ENCODE measurements around the gene ASPRV1. TPM values are rescaled to one million over a fixed set of nuclear protein-coding genes. Genes with fewer than 3 reads are reported as not detected.

Gene ASPRV1
- total and polyA plus RNA-seq, 10 of the 15 experiments (the other 5 are each of a cell fraction or from before 2014, with no cell fraction given): 0.11 to 1.1 (median 0.33) TPM

DNA sequence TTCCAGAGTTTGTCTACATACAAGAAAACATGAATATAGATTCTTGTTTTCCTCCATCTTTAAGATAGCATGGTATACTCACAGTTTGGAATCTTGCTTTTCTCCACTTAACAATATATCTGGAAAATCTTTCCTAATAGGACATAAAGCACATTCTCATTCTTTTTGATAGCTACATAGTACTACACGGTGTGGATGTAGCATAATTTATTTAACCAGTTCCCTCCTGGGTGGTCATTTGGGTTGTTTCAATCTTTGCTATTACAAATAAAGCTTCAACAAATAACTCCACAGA, 26.9 kb downstream of the ASPRV1 start:
- Histone ChIP-seq H3K27ac (ENCODE audit: control insufficient read depth, insufficient read depth) (no peak overlapping the region), H4K20me1 (ENCODE audit: control insufficient read depth, insufficient read depth) (no peaks in the 10 kb centered on the region), H3K27me3 (replicated peaks in 1 of 2; ENCODE audit: control insufficient read depth in 2 of 2, insufficient read depth in 2 of 2, low read length in 1 of 2) (no peaks in the 10 kb centered on the region), H2AFZ (ENCODE audit: control insufficient read depth, low read depth, low read length) (no peak overlapping the region), H3K9me3 (replicated peaks; ENCODE audit: control insufficient read depth, insufficient read depth, low read length) (no peaks in the 10 kb centered on the region), H3K36me3 (ENCODE audit: control insufficient read depth in 2 of 2, insufficient read depth in 2 of 2, low read length in 1 of 2) (peaks cover 0 to 18% of the 10 kb centered on the region in 2 experiments; a peak in 3 of 4 replicates), H3K9ac (ENCODE audit: control insufficient read depth, insufficient read depth, low read length) (no peak overlapping the region), H3K4me2 (ENCODE audit: control insufficient read depth, insufficient read depth) (no peak overlapping the region), H3K79me2 (ENCODE audit: control insufficient read depth, insufficient read depth, low read length) (no peaks in the 10 kb centered on the region), H3K4me3 (no peak overlapping the region), H3K4me1 (ENCODE audit: control insufficient read depth, insufficient read depth, low read length) (peaks cover 17% of the 10 kb centered on the region)
- ChIA-PET SMC1A (ENCODE audit: uncharacterized antibody, unreplicated experiment) (interaction anchor here (0.6 to 2.3 kb wide), 5 partner anchors 14 to 296 kb away, joined by 3 to 14 read pairs (median 4); no protein-coding TSS in a partner anchor), POLR2A (interaction anchor here (0.6 to 0.9 kb wide), 4 partner anchors 11 to 237 kb away, joined by 3 to 5 read pairs (median 4); no protein-coding TSS in a partner anchor), CTCF (interaction anchor here (0.9 to 1.2 kb wide), 3 partner anchors 11 to 137 kb away, joined by 3 read pairs; no protein-coding TSS in a partner anchor), RAD21 (ENCODE audit: unreplicated experiment) (interaction anchor here (1.6 kb wide), 1 partner anchor 20 kb away, joined by 6 read pairs; the partner anchor contains the start of gene MXD1)
- intact Hi-C loops (cut with micrococcal nuclease; ENCODE audit: unreplicated experiment): no loop called here
- BruUV-seq (replicated peaks): no TSS peak
- WGBS (ENCODE audit: insufficient coverage, insufficient replicate concordance, low lambda C conversion rate, missing lambda C conversion rate): 0% methylated on average over 1 of the region's 1 CpG
- FAIRE-seq (no peak), ATAC-seq (no peak), DNase-seq (ENCODE audit: low read depth, low spot score) (no peak)
- TF ChIP-seq, protein P1, sequence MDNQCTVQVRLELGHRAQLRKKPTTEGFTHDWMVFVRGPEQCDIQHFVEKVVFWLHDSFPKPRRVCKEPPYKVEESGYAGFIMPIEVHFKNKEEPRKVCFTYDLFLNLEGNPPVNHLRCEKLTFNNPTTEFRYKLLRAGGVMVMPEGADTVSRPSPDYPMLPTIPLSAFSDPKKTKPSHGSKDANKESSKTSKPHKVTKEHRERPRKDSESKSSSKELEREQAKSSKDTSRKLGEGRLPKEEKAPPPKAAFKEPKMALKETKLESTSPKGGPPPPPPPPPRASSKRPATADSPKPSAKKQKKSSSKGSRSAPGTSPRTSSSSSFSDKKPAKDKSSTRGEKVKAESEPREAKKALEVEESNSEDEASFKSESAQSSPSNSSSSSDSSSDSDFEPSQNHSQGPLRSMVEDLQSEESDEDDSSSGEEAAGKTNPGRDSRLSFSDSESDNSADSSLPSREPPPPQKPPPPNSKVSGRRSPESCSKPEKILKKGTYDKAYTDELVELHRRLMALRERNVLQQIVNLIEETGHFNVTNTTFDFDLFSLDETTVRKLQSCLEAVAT (IDR thresholded peaks at IDR 0.05): no peak
- TF ChIP-seq HDGF (IDR thresholded peaks at IDR 0.05) (no peak), ZZZ3 (IDR thresholded peaks at IDR 0.05; ENCODE audit: control insufficient read depth, insufficient read length, low read depth) (no peak), CEBPB (IDR thresholded peaks at IDR 0.05; ENCODE audit: borderline replicate concordance in 1 of 2, low read depth in 2 of 2, low read length in 2 of 2) (no peak), IKZF2 (IDR thresholded peaks at IDR 0.05) (no peak), CHD4 (IDR thresholded peaks at IDR 0.05) (no peak)
- TF ChIP-seq, protein P2, sequence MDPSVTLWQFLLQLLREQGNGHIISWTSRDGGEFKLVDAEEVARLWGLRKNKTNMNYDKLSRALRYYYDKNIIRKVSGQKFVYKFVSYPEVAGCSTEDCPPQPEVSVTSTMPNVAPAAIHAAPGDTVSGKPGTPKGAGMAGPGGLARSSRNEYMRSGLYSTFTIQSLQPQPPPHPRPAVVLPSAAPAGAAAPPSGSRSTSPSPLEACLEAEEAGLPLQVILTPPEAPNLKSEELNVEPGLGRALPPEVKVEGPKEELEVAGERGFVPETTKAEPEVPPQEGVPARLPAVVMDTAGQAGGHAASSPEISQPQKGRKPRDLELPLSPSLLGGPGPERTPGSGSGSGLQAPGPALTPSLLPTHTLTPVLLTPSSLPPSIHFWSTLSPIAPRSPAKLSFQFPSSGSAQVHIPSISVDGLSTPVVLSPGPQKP (IDR thresholded peaks at IDR 0.05; ENCODE audit: low read depth, low read length): no peak
- TF ChIP-seq, protein P3, sequence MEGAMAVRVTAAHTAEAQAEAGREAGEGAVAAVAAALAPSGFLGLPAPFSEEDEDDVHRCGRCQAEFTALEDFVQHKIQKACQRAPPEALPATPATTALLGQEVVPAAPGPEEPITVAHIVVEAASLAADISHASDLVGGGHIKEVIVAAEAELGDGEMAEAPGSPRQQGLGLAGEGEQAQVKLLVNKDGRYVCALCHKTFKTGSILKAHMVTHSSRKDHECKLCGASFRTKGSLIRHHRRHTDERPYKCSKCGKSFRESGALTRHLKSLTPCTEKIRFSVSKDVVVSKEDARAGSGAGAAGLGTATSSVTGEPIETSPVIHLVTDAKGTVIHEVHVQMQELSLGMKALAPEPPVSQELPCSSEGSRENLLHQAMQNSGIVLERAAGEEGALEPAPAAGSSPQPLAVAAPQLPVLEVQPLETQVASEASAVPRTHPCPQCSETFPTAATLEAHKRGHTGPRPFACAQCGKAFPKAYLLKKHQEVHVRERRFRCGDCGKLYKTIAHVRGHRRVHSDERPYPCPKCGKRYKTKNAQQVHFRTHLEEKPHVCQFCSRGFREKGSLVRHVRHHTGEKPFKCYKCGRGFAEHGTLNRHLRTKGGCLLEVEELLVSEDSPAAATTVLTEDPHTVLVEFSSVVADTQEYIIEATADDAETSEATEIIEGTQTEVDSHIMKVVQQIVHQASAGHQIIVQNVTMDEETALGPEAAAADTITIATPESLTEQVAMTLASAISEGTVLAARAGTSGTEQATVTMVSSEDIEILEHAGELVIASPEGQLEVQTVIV (IDR thresholded peaks at IDR 0.05; ENCODE audit: borderline replicate concordance, partially characterized antibody): no peak
- in situ Hi-C loops (cut with MboI): no loop called here
